Measurements from ENCODE around the gene GLB1L.

- TF ChIP-seq, protein P1, sequence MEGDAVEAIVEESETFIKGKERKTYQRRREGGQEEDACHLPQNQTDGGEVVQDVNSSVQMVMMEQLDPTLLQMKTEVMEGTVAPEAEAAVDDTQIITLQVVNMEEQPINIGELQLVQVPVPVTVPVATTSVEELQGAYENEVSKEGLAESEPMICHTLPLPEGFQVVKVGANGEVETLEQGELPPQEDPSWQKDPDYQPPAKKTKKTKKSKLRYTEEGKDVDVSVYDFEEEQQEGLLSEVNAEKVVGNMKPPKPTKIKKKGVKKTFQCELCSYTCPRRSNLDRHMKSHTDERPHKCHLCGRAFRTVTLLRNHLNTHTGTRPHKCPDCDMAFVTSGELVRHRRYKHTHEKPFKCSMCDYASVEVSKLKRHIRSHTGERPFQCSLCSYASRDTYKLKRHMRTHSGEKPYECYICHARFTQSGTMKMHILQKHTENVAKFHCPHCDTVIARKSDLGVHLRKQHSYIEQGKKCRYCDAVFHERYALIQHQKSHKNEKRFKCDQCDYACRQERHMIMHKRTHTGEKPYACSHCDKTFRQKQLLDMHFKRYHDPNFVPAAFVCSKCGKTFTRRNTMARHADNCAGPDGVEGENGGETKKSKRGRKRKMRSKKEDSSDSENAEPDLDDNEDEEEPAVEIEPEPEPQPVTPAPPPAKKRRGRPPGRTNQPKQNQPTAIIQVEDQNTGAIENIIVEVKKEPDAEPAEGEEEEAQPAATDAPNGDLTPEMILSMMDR (IDR thresholded peaks at IDR 0.05), result no peak
- TF ChIP-seq POLR2A (IDR thresholded peaks at IDR 0.05), result peak; percentile 91
These were observed at the start of gene GLB1L, which contains the start of gene STK16 for GRCh38 chr2:219245148-219245898.

Data from right lobe of liver (tissue), 4 donors.